B cell (primary cell): ENCODE measurements around the gene SART3. TPM values are rescaled to one million over a fixed set of nuclear protein-coding genes. Genes with fewer than 3 reads are reported as not detected.

ENCODE experiments used
- ATAC-seq: fragments of 200-7000 bp; cut with Tn5 transposase; one replicate; pipeline ENCODE4 v1.10.0; 2021; ENCODE audit warnings: low read depth, mild to moderate bottlenecking, moderate number of reproducible peaks, moderate library complexity
- CTCF ChIA-PET: fragments of 350-600 bp; sonication (Branson Sonifier 250); formaldehyde crosslinking; loops from one replicate; lab custom pipeline; 2021; ENCODE audit warnings: antibody characterized with exemption, inconsistent platforms; lab: Charles Lee
- POLR2A ChIA-PET: fragments of 350-600 bp; sonication (Branson Sonifier 250); formaldehyde crosslinking; loops from one replicate; lab custom pipeline; 2021; ENCODE audit warnings: antibody characterized with exemption; lab: Charles Lee
- DNase-seq: peaks from one replicate; pipeline ENCODE4 v3.0.0; 2013
- H2AFZ ChIP-seq: 2 replicates; pipeline ENCODE4 v1.6.1; 2012; ENCODE audit warnings: mild to moderate bottlenecking, low read depth, low read length; ENCODE audit not compliant: insufficient read depth, poor library complexity, severe bottlenecking
- H3K27ac ChIP-seq, 2 donors: 1 replicate in 1 of 2; 2 replicates in 1 of 2; pipeline ENCODE4 v1.5.1; 2012 to 2013; ENCODE audit warnings: low read length in 2 of 2, mild to moderate bottlenecking in 2 of 2, moderate library complexity in 1 of 2
- H3K27me3 ChIP-seq, 4 experiments: fragments of 200-600 bp in 1 of 4; sonication (generic) in 1 of 4; replicated peaks in 1 of 4; 1 replicate in 2 of 4; 2 replicates in 2 of 4; pipeline versions ENCODE4 v1.6.1 to v1.7.0; 2013 to 2016; ENCODE audit warnings: low read length in 3 of 4, mild to moderate bottlenecking in 2 of 4, mixed read lengths in 1 of 4, moderate library complexity in 1 of 4; ENCODE audit not compliant: insufficient read depth in 4 of 4, control insufficient read depth in 3 of 4; ENCODE audit errors: control extremely low read depth in 1 of 4
- H3K36me3 ChIP-seq, 2 experiments: replicated peaks in 1 of 2; 1 replicate in 1 of 2; 2 replicates in 1 of 2; pipeline versions ENCODE4 v1.6.1 to v1.7.1; 2013; ENCODE audit warnings: low read length in 1 of 2; ENCODE audit not compliant: insufficient read depth in 2 of 2, control insufficient read depth in 1 of 2; ENCODE audit errors: control extremely low read depth in 1 of 2, extremely low read depth in 1 of 2
- H3K4me1 ChIP-seq, 2 donors: fragments of 200-600 bp in 1 of 2; sonication (generic) in 1 of 2; 1 replicate in 1 of 2; 2 replicates in 1 of 2; pipeline versions ENCODE4 v1.5.1 to v1.6.1; 2013 to 2017; ENCODE audit warnings: low read length in 2 of 2; ENCODE audit not compliant: control insufficient read depth in 2 of 2, insufficient read depth in 2 of 2
- H3K4me2 ChIP-seq: replicated peaks from 2 replicates; pipeline ENCODE3; 2012; ENCODE audit warnings: mild to moderate bottlenecking, low read depth, low read length; ENCODE audit not compliant: poor library complexity, severe bottlenecking
- H3K4me3 ChIP-seq, 5 experiments: fragments of 200-600 bp in 1 of 5; sonication (generic) in 1 of 5; 1 replicate in 3 of 5; 2 replicates in 2 of 5; pipeline versions ENCODE4 v1.5.1 to v1.7.0; 2011 to 2016; ENCODE audit warnings: low read length in 4 of 5, mild to moderate bottlenecking in 4 of 5, low read depth in 2 of 5, control low read depth in 1 of 5, moderate library complexity in 1 of 5; ENCODE audit not compliant: insufficient read depth in 1 of 5; ENCODE audit errors: control extremely low read depth in 1 of 5, extremely low read depth in 1 of 5
- H3K79me2 ChIP-seq: fragments of 200-600 bp; sonication (generic); one replicate; pipeline ENCODE4 v1.6.0; 2016; ENCODE audit warnings: low read length; ENCODE audit not compliant: control insufficient read depth, insufficient read depth
- H3K9ac ChIP-seq: fragments of 200-600 bp; sonication (generic); 2 replicates; pipeline ENCODE4 v1.6.1; 2017; ENCODE audit warnings: mild to moderate bottlenecking, low read length, moderate library complexity
- H3K9me3 ChIP-seq, 3 donors: one replicate each; pipeline versions ENCODE4 v1.6.1 to v1.7.1; 2013; ENCODE audit warnings: low read length in 2 of 3; ENCODE audit not compliant: control insufficient read depth in 2 of 3, insufficient read depth in 1 of 3; ENCODE audit errors: control extremely low read depth in 1 of 3
- H4K20me1 ChIP-seq: 2 replicates; pipeline ENCODE4 v1.6.0; 2012; ENCODE audit warnings: mild to moderate bottlenecking, low read length; ENCODE audit not compliant: insufficient read depth, control insufficient read depth, poor library complexity, severe bottlenecking
- H3K27ac Mint-ChIP-seq: one replicate; pipeline ENCODE4 v1.8.0; 2021; ENCODE audit warnings: mixed read lengths
- H3K27me3 Mint-ChIP-seq: one replicate; pipeline ENCODE4 v1.8.0; 2021; ENCODE audit warnings: mixed read lengths
- H3K4me1 Mint-ChIP-seq: one replicate; pipeline ENCODE4 v1.8.0; 2021; ENCODE audit warnings: mixed read lengths
- H3K4me3 Mint-ChIP-seq: one replicate; pipeline ENCODE4 v1.8.0; 2021; ENCODE audit warnings: mixed read lengths
- H3K9me3 Mint-ChIP-seq: one replicate; pipeline ENCODE4 v1.8.0; 2022; ENCODE audit warnings: mixed read lengths; ENCODE audit not compliant: insufficient read depth
- EZH2 ChIP-seq: IDR thresholded peaks from 2 replicates; pipeline ENCODE4 v1.6.1; 2012; ENCODE audit warnings: borderline replicate concordance, low read depth, mild to moderate bottlenecking, moderate library complexity, low read length; ENCODE audit not compliant: insufficient read depth, poor library complexity, severe bottlenecking
- WGBS: methylation state at CpG from one replicate; pipeline ENCODE4 v1.1.5; 2013; ENCODE audit warnings: missing lambda C conversion rate; ENCODE audit not compliant: insufficient coverage; 5-methylcytosine and 5-hydroxymethylcytosine counted together
- intact Hi-C: fragments of 100-400 bp; cut with micrococcal nuclease; formaldehyde crosslinking; loops from one replicate; pipeline ENCODE4 v1.10.0; 2022
- polyA plus RNA-seq: library from polyadenylated mRNA; depleted of rRNA; stranded (reverse); fragments of >200 nt; gene quantifications from 2 replicates; pipeline ENCODE4 v1.2.3, GENCODE V29; 2012
- total RNA-seq, 2 donors: library from RNA; stranded (reverse); fragments of 120-200 nt in 1 of 2; gene quantifications; 1 replicate in 1 of 2; 2 replicates in 1 of 2; pipeline versions ENCODE4 v1.2.3 to v1.2.4, GENCODE V29; 2013 to 2022
- TF ChIP-seq, protein P1 (sequence below): fragments of 200-600 bp; IDR thresholded peaks from one replicate; pipeline ENCODE4 v1.8.0; 2022; ENCODE audit warnings: antibody characterized with exemption, mild to moderate bottlenecking

Gene SART3
- total and polyA plus RNA-seq, 2 donors (not counting 1 experiment from before 2014, with no cell fraction given): 24.1 to 131 TPM

DNA sequence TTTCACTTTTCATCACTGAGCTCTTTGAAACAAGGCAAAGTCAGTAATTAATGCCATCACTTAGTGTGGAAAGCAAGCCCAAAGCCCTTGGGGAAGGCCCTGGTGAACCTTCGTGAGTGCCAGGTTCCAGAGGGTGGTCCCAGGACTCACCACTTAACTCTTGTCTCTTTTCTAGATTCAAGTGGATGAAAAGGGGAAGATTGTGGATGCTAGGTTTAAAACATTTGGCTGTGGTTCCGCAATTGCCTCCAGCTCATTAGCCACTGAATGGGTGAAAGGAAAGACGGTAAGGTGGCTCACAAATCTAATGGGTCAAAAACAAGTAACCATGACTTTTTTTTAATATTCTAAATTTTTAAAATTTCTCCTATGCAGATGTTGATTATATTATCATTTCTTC is 4.2 kb upstream of the SART3 start:
- Histone ChIP-seq H3K4me3 (no peak overlapping the region), H2AFZ (no peak overlapping the region), H3K9ac (no peak overlapping the region), H3K36me3 (peaks cover 19 to 56% of the 10 kb centered on the region in 2 experiments), H3K79me2 (peaks cover 32% of the 10 kb centered on the region), H3K4me2 (no peak overlapping the region), H3K27ac (peak overlapping the region in 1 of 2 donors; percentile 86), H3K9me3 (no peaks in the 10 kb centered on the region), H4K20me1 (peaks cover 7% of the 10 kb centered on the region), H3K4me1 (peaks cover 57 to 67% of the 10 kb centered on the region in 2 donors), H3K27me3 (no peaks in the 10 kb centered on the region)
- no peak overlapping the region for H3K4me3 Mint-ChIP-seq
- CTCF ChIA-PET: interaction anchor here (0.6 to 19.8 kb wide), 14 partner anchors 10 to 527 kb away, joined by 3 to 424 read pairs (median 6); partner anchors contain the start of gene SELPLG
- POLR2A ChIA-PET: interaction anchor here (0.5 to 1.1 kb wide), 2 partner anchors 53 to 67 kb away, joined by 3 to 6 read pairs; no protein-coding TSS in a partner anchor
- DNase-seq: no peak
- peaks cover 79% of the 10 kb centered on the region for H3K4me1 Mint-ChIP-seq
- intact Hi-C loops: no loop called here
- 75% methylated on average over 1 of the region's 3 CpGs for WGBS
- H3K9me3 Mint-ChIP-seq: no peaks in the 10 kb centered on the region
- H3K27ac Mint-ChIP-seq: no peak overlapping the region
- ATAC-seq: no peak
- H3K27me3 Mint-ChIP-seq: no peaks in the 10 kb centered on the region
- TF ChIP-seq EZH2: no peak
- TF ChIP-seq, protein P1, sequence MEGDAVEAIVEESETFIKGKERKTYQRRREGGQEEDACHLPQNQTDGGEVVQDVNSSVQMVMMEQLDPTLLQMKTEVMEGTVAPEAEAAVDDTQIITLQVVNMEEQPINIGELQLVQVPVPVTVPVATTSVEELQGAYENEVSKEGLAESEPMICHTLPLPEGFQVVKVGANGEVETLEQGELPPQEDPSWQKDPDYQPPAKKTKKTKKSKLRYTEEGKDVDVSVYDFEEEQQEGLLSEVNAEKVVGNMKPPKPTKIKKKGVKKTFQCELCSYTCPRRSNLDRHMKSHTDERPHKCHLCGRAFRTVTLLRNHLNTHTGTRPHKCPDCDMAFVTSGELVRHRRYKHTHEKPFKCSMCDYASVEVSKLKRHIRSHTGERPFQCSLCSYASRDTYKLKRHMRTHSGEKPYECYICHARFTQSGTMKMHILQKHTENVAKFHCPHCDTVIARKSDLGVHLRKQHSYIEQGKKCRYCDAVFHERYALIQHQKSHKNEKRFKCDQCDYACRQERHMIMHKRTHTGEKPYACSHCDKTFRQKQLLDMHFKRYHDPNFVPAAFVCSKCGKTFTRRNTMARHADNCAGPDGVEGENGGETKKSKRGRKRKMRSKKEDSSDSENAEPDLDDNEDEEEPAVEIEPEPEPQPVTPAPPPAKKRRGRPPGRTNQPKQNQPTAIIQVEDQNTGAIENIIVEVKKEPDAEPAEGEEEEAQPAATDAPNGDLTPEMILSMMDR: no peak

DNA sequence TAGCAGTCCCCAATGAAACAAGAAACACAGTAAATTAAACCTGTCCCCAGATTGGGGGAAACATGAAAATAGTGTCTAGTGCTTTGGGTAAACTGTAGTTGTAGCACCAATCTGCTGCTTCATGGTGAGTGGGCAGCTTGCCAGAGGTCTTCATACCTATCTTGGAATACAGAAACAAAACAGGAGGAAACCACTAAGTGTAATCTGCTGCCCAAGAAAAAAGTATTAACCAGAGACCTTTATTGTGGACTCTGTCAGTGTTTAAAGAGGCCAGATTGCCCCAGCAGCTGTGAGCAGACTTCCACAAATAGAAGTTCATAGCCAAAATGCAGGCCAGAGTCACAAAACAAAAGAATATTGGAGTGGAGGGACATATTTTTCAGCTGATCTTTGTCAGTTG is 3.8 kb upstream of the SART3 start:
- H3K4me3 ChIP-seq: no peak overlapping the region
- Mint-ChIP-seq H3K9me3 (no peaks in the 10 kb centered on the region), H3K4me3 (no peak overlapping the region), H3K27ac (no peak overlapping the region), H3K4me1 (peaks cover 81% of the 10 kb centered on the region), H3K27me3 (no peaks in the 10 kb centered on the region)
- ChIA-PET CTCF (interaction anchor here (0.6 to 19.8 kb wide), 16 partner anchors 10 to 528 kb away, joined by 3 to 424 read pairs (median 4); partner anchors contain the start of gene SELPLG), POLR2A (interaction anchor here (0.5 to 1.1 kb wide), 2 partner anchors 53 to 67 kb away, joined by 3 to 6 read pairs; no protein-coding TSS in a partner anchor)
- no peak overlapping the region for H3K4me2 ChIP-seq
- ATAC-seq: no peak
- peak overlapping the region in 1 of 2 donors; percentile 86 for H3K27ac ChIP-seq
- no peak overlapping the region for H3K9ac ChIP-seq
- H3K27me3 ChIP-seq: no peaks in the 10 kb centered on the region
- TF ChIP-seq EZH2: no peak
- TF ChIP-seq, protein P1: no peak
- peaks cover 57 to 67% of the 10 kb centered on the region in 2 donors for H3K4me1 ChIP-seq
- H3K79me2 ChIP-seq: peaks cover 37% of the 10 kb centered on the region
- H3K36me3 ChIP-seq: peaks cover 19 to 55% of the 10 kb centered on the region in 2 experiments
- H2AFZ ChIP-seq: no peak overlapping the region
- H3K9me3 ChIP-seq: no peaks in the 10 kb centered on the region
- intact Hi-C loops: loop anchor here (5.0 kb wide), 1 partner anchor 1148 kb away; the partner anchor contains the start of gene FAM222A
- H4K20me1 ChIP-seq: peaks cover 11% of the 10 kb centered on the region
- DNase-seq: no peak
